Fibroblast of mammary gland (primary cell): ENCODE data around the gene BUB3.
A peak's percentile ranks its signal among the peaks of the same experiment; 100 is the strongest.

Experiments
- DNase-seq: peaks from one replicate; pipeline ENCODE4 v3.0.0-alpha.2; 2010; ENCODE audit warnings: low read depth
- H3K4me3 ChIP-seq: 2 replicates; pipeline ENCODE4 v1.5.1; 2011; ENCODE audit warnings: low read depth, mild to moderate bottlenecking, low read length, moderate library complexity; ENCODE audit not compliant: control insufficient read depth
- CTCF ChIP-seq: conservative IDR thresholded peaks from 2 replicates; pipeline ENCODE4 v1.5.1; 2011; ENCODE audit warnings: low read depth, low read length, inconsistent platforms; ENCODE audit not compliant: control insufficient read depth, insufficient read depth

The BUB3 gene

GRCh38 chr10:123142701-123143161 lies 11.5 kb upstream of the BUB3 start:
- no peak overlapping the region for H3K4me3 ChIP-seq
- DNase-seq, result no peak
- no peak for TF ChIP-seq CTCF

- TF ChIP-seq CTCF, result no peak
- H3K4me3 ChIP-seq, result no peak overlapping the region
- no peak for DNase-seq
These were observed 10.9 kb upstream of the BUB3 start for GRCh38 chr10:123143162-123143824.

GRCh38 chr10:123143825-123144168 lies 10.4 kb upstream of the BUB3 start:
- no peak for TF ChIP-seq CTCF

GRCh38 chr10:123144697-123145541 lies 9.3 kb upstream of the BUB3 start:
- peak; percentile 4 for TF ChIP-seq CTCF
- no peak overlapping the region for H3K4me3 ChIP-seq
- no peak for DNase-seq

More at GRCh38 chr10:123143825-123144168, 10.4 kb upstream of the BUB3 start:
- H3K4me3 ChIP-seq, result no peak overlapping the region
- DNase-seq, result no peak

GRCh38 chr10:123145542-123146012 lies 8.6 kb upstream of the BUB3 start:
- H3K4me3 ChIP-seq, result no peak overlapping the region
- no peak for TF ChIP-seq CTCF
- no peak for DNase-seq

GRCh38 chr10:123146013-123146893 lies 7.9 kb upstream of the BUB3 start:
- TF ChIP-seq CTCF, result no peak
- no peak for DNase-seq
- H3K4me3 ChIP-seq, result no peak overlapping the region
